Sigmoid colon (tissue), 7 donors: Measurements from ENCODE around the gene FGB. TPM values are rescaled to one million over a fixed set of nuclear protein-coding genes. Genes with fewer than 3 reads are reported as not detected.
"Not testable (repeated sequence)": the region's sequence is repeated elsewhere in the genome, so short reads cannot be mapped to it uniquely, and the experiment has no call there.

Experiments used
- DNase-seq: peaks from one replicate; pipeline ENCODE4 v3.0.0-alpha.2; 2019
- H3K27ac ChIP-seq, 4 donors: fragments of 200-600 bp; sonication (generic); one replicate each; pipeline ENCODE4 v1.5.1; 2016 to 2019; ENCODE audit warnings: mild to moderate bottlenecking in 1 of 4
- H3K27me3 ChIP-seq, 3 donors: fragments of 200-600 bp; sonication (generic); one replicate each; pipeline ENCODE4 v1.5.1; 2019; ENCODE audit warnings: mild to moderate bottlenecking in 1 of 3
- H3K36me3 ChIP-seq, 4 donors: fragments of 200-600 bp; sonication (generic); one replicate each; pipeline ENCODE4 v1.5.1; 2016 to 2019
- H3K4me1 ChIP-seq, 4 donors: fragments of 200-600 bp; sonication (generic); one replicate each; pipeline ENCODE4 v1.5.1; 2017 to 2019
- H3K4me3 ChIP-seq, 4 donors: fragments of 200-600 bp; sonication (generic); one replicate each; pipeline ENCODE4 v1.5.1; 2017 to 2019; ENCODE audit warnings: mild to moderate bottlenecking in 2 of 4, moderate library complexity in 1 of 4
- H3K9me3 ChIP-seq, 4 donors: fragments of 200-600 bp in 3 of 4; sonication (generic) in 3 of 4; one replicate each; pipeline versions ENCODE4 v1.5.1 to v1.6.1; 2013 to 2019
- EP300 ChIP-seq, 4 donors: sonication (generic); formaldehyde crosslinking; IDR thresholded peaks; one replicate each; pipeline ENCODE4 v1.6.1; 2017; ENCODE audit warnings: antibody characterized with exemption in 4 of 4
- POLR2A ChIP-seq, 2 donors: fragments of 450-650 bp; IDR thresholded peaks; one replicate each; pipeline ENCODE4 v1.6.1; 2016; ENCODE audit warnings: antibody characterized with exemption in 2 of 2, mild to moderate bottlenecking in 2 of 2, moderate library complexity in 2 of 2
- POLR2AphosphoS5 ChIP-seq, 4 donors: sonication (generic); formaldehyde crosslinking; IDR thresholded peaks; one replicate each; pipeline ENCODE4 v1.6.1; 2017; ENCODE audit warnings: antibody characterized with exemption in 4 of 4
- WGBS, 2 donors: extraction: QIAGEN DNeasy Blood & Tissue Kit; methylation state at CpG; one replicate each; pipeline ENCODE4 v1.1.7; 2013; 5-methylcytosine and 5-hydroxymethylcytosine counted together
- intact Hi-C: fragments of 100-400 bp; cut with DNase I; formaldehyde crosslinking; loops from one replicate; pipeline ENCODE4 v1.15.1; 2023
- polyA plus RNA-seq, 3 donors: library from polyadenylated mRNA; stranded (reverse); fragments of 200-250 nt; gene quantifications; one replicate each; pipeline ENCODE4 v1.2.3, GENCODE V29; 2013
- total RNA-seq, 4 donors: library from RNA; depleted of rRNA; stranded (reverse); fragments of >200 nt; gene quantifications; one replicate each; pipeline ENCODE4 v1.1.0, GENCODE V29; 2016
- TF ChIP-seq, protein P1 (sequence below), 4 experiments: fragments of 450-650 bp in 3 of 4; fragments of 200-600 bp in 1 of 4; IDR thresholded peaks; one replicate each; pipeline ENCODE4 v1.5.1; 2016 to 2019; ENCODE audit warnings: antibody characterized with exemption in 4 of 4, mild to moderate bottlenecking in 3 of 4, moderate library complexity in 2 of 4
- donor health status: healthy with polysubstance abuse.
- donor health status: Bipolar disorder and iron deficiency.
- donor health status: healthy.

The FGB gene
- total and polyA plus RNA-seq, 7 donors, result 0.67 TPM; not detected in 6

DNA sequence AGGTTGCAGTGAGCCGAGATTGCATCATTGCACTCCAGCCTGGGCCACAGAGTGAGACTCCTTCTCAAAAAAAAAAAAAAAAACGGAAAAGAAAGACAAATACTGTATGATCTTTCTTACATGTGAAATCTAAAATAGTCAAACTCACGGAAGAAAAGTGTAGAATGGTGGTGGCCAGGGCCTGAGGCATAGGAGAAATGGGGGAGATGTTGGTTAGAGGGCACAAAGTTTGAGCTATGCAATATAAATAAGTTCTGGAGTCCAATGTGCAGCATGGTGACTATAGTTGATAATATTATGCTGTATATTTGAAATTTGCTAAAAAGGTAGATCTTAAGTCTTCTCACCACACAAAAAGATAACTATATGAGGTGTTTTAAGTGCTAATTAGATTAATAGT, 29.1 kb downstream of the FGB start:
- Histone ChIP-seq H3K36me3 (no peaks in the 10 kb centered on the region), H3K4me3 (no peak overlapping the region), H3K27ac (no peak overlapping the region), H3K9me3 (no peaks in the 10 kb centered on the region), H3K27me3 (no peaks in the 10 kb centered on the region), H3K4me1 (no peaks in the 10 kb centered on the region)
- no peak for DNase-seq
- 83 to 88% methylated on average over 3 of the region's 3 CpGs for WGBS, 2 donors
- TF ChIP-seq POLR2AphosphoS5 (IDR thresholded peaks at IDR 0.05), result no peak
- TF ChIP-seq, protein P1, sequence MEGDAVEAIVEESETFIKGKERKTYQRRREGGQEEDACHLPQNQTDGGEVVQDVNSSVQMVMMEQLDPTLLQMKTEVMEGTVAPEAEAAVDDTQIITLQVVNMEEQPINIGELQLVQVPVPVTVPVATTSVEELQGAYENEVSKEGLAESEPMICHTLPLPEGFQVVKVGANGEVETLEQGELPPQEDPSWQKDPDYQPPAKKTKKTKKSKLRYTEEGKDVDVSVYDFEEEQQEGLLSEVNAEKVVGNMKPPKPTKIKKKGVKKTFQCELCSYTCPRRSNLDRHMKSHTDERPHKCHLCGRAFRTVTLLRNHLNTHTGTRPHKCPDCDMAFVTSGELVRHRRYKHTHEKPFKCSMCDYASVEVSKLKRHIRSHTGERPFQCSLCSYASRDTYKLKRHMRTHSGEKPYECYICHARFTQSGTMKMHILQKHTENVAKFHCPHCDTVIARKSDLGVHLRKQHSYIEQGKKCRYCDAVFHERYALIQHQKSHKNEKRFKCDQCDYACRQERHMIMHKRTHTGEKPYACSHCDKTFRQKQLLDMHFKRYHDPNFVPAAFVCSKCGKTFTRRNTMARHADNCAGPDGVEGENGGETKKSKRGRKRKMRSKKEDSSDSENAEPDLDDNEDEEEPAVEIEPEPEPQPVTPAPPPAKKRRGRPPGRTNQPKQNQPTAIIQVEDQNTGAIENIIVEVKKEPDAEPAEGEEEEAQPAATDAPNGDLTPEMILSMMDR (IDR thresholded peaks at IDR 0.05), result no peak
- no peak for TF ChIP-seq POLR2A (IDR thresholded peaks at IDR 0.05)
- TF ChIP-seq EP300 (IDR thresholded peaks at IDR 0.05), result no peak
- intact Hi-C loops, result no loop called here

DNA sequence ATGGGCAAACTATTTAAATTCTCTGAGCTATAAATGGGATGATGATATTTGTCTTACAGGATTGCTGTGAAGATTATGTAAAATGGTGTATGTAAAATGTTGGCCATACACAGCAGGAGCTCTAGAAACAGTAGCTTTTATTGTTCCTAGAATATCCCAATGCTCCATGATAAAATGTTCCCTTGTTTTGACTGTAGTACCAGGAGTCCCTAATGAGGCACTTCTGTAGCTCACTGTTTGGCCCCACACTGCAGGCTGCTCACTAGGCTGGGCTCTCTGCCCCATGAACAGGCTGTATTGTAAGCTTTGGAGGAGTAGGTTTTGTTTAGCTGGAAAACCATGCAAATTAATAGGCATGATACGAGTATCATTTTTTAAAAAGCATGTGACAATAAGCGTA, 31.1 kb downstream of the FGB start:
- H3K27me3 ChIP-seq, result no peaks in the 10 kb centered on the region
- no peaks in the 10 kb centered on the region for H3K36me3 ChIP-seq
- WGBS, 2 donors, result 47 to 88% methylated on average over 2 of the region's 2 CpGs
- no peak overlapping the region for H3K4me3 ChIP-seq
- no peak for DNase-seq
- no peak overlapping the region for H3K27ac ChIP-seq
- no peak for TF ChIP-seq EP300 (IDR thresholded peaks at IDR 0.05)
- no peak for TF ChIP-seq POLR2AphosphoS5 (IDR thresholded peaks at IDR 0.05)
- no peak for TF ChIP-seq POLR2A (IDR thresholded peaks at IDR 0.05)
- TF ChIP-seq, protein P1 (IDR thresholded peaks at IDR 0.05), result no peak
- intact Hi-C loops, result no loop called here
- H3K9me3 ChIP-seq, result no peaks in the 10 kb centered on the region
- H3K4me1 ChIP-seq, result no peaks in the 10 kb centered on the region

DNA sequence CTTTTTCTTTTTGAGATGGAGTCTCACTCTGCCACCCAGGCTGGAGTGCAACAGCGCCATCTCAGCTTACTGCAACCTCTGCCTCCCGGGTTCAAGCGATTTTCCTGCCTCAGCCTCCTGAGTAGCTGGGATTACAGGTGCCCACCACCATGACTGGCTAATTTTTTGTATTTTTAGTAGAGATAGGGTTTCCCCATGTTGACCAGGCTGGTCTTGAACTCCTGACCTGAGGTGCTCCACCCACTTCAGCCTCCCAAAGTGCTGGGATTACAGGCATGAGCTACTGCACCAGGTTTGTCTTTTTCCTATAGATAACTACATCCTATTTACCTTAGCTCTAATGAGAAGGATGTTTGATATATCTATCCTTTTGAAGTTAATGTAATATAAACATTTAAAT, 31.5 kb downstream of the FGB start:
- H3K36me3 ChIP-seq, intact Hi-C loops, H3K4me1 ChIP-seq, H3K27ac ChIP-seq, H3K9me3 ChIP-seq, DNase-seq, H3K27me3 ChIP-seq, H3K4me3 ChIP-seq: not testable (repeated sequence)
- 92 to 95% methylated on average over 3 of the region's 3 CpGs for WGBS, 2 donors

- Histone ChIP-seq H3K4me1 (no peaks in the 10 kb centered on the region), H3K27me3 (no peaks in the 10 kb centered on the region), H3K4me3 (no peak overlapping the region), H3K9me3 (no peaks in the 10 kb centered on the region), H3K27ac (no peak overlapping the region), H3K36me3 (no peaks in the 10 kb centered on the region)
- TF ChIP-seq, protein P1 (IDR thresholded peaks at IDR 0.05), result no peak
- no peak for TF ChIP-seq EP300 (IDR thresholded peaks at IDR 0.05)
- no peak for TF ChIP-seq POLR2A (IDR thresholded peaks at IDR 0.05)
- no peak for TF ChIP-seq POLR2AphosphoS5 (IDR thresholded peaks at IDR 0.05)
- no peak for DNase-seq
- intact Hi-C loops, result no loop called here
Observed at GRCh38 chr4:154595807-154596206, 33.0 kb downstream of the FGB start.

- H3K27ac ChIP-seq, DNase-seq, H3K36me3 ChIP-seq, H3K27me3 ChIP-seq, H3K4me3 ChIP-seq, H3K4me1 ChIP-seq, H3K9me3 ChIP-seq, intact Hi-C loops: not testable (repeated sequence)
- WGBS, 2 donors, result 91 to 94% methylated on average over 11 of the region's 11 CpGs
Observed at GRCh38 chr4:154597281-154597680, 34.5 kb downstream of the FGB start.
